ENCODE data around the gene ZEB2. TPM values are rescaled to one million over a fixed set of nuclear protein-coding genes. Genes with fewer than 3 reads are reported as not detected.

Gene ZEB2
- total and polyA plus RNA-seq, 2 of the 8 experiments (the other 6 are each of a cell fraction or from before 2014, with no cell fraction given): 0.38 TPM; not detected in 1

- Histone ChIP-seq H3K4ac (replicated peaks; ENCODE audit: insufficient read length, low read depth, low read length) (no peak overlapping the region), H4K91ac (replicated peaks; ENCODE audit: insufficient read length, low read length) (no peak overlapping the region), H3K4me2 (ENCODE audit: insufficient read depth in 1 of 2, low read depth in 2 of 2, low read length in 2 of 2) (no peak overlapping the region), H3K9ac (replicated peaks in 1 of 4; ENCODE audit: extremely low read depth in 1 of 4, low read depth in 3 of 4, low read length in 3 of 4) (no peak overlapping the region), H3K36me3 (ENCODE audit: control insufficient read depth in 2 of 4, insufficient read depth in 4 of 4, low read length in 3 of 4) (no peaks in the 10 kb centered on the region), H2AK5ac (ENCODE audit: low read depth, low read length) (no peak overlapping the region), H3K27me3 (replicated peaks in 1 of 4; ENCODE audit: control insufficient read depth in 3 of 4, extremely low read depth in 1 of 4, insufficient read depth in 3 of 4, low read length in 3 of 4) (no peaks in the 10 kb centered on the region), H2BK120ac (replicated peaks; ENCODE audit: low read depth, low read length) (no peak overlapping the region), H4K20me1 (replicated peaks in 1 of 2; ENCODE audit: control insufficient read depth in 1 of 2, insufficient read depth in 2 of 2, low read length in 2 of 2) (no peaks in the 10 kb centered on the region), H3K4me3 (ENCODE audit: extremely low read depth in 1 of 4, insufficient read depth in 2 of 4, low read depth in 3 of 4, low read length in 4 of 4) (no peak overlapping the region), H2AFZ (ENCODE audit: low read length) (no peak overlapping the region), H3K79me1 (ENCODE audit: low read depth, low read length) (no peaks in the 10 kb centered on the region), H3K23ac (ENCODE audit: insufficient read length) (no peak overlapping the region), H2BK12ac (ENCODE audit: low read depth, low read length) (no peak overlapping the region), H2BK5ac (ENCODE audit: low read depth, low read length) (no peak overlapping the region), H3K56ac (replicated peaks; ENCODE audit: insufficient read length, low read depth, low read length) (no peak overlapping the region), H3K27ac (ENCODE audit: low read depth, low read length) (no peak overlapping the region), H3K18ac (ENCODE audit: extremely low read depth, low read length) (no peak overlapping the region), H3K79me2 (ENCODE audit: control insufficient read depth in 1 of 2, insufficient read depth in 2 of 2, low read length in 2 of 2) (no peaks in the 10 kb centered on the region), H2BK15ac (ENCODE audit: low read length) (no peak overlapping the region), H2BK20ac (ENCODE audit: low read length) (no peak overlapping the region), H4K8ac (ENCODE audit: extremely low read depth, insufficient read depth, low read length) (no peak overlapping the region), H3K9me3 (ENCODE audit: insufficient read depth in 2 of 2, low read depth in 1 of 2, low read length in 1 of 2) (no peaks in the 10 kb centered on the region), H3K14ac (ENCODE audit: insufficient read length) (no peak overlapping the region), H3K23me2 (ENCODE audit: low read depth, low read length) (no peaks in the 10 kb centered on the region), H4K5ac (ENCODE audit: insufficient read length, low read depth, low read length) (no peak overlapping the region), H3K4me1 (replicated peaks in 1 of 4; ENCODE audit: control insufficient read depth in 3 of 4, insufficient read depth in 4 of 4, low read length in 3 of 4) (peaks cover 0 to 6% (median 0%) of the 10 kb centered on the region in 4 experiments; a peak in 2 of 7 replicates)
- DNase-seq (ENCODE audit: low read depth in 1 of 2, low spot score in 2 of 2): no peak
- TF ChIP-seq NRF1 (IDR thresholded peaks at IDR 0.05; ENCODE audit: low read depth, low read length): no peak
- TF ChIP-seq KDM1A (IDR thresholded peaks at IDR 0.05; ENCODE audit: borderline replicate concordance, low read length): 0 out of 2 replicates have a peak, but pooled peaks have one; percentile 24
- no peak for TF ChIP-seq MAFK (IDR thresholded peaks at IDR 0.05; ENCODE audit: low read depth, low read length)
- TF ChIP-seq TEAD4 (IDR thresholded peaks at IDR 0.05; ENCODE audit: low read depth, low read length): no peak
- no peak for TF ChIP-seq TBP (IDR thresholded peaks at IDR 0.05; ENCODE audit: low read depth, low read length)
- TF ChIP-seq E2F6 (IDR thresholded peaks at IDR 0.05): no peak
- TF ChIP-seq CHD2 (IDR thresholded peaks at IDR 0.05; ENCODE audit: low read length): no peak
- ChIA-PET CTCF (ENCODE audit: partially characterized antibody) (interaction anchor here (0.8 kb wide), 1 partner anchor 104 kb away, joined by 5 read pairs; no protein-coding TSS in a partner anchor), POLR2A (ENCODE audit: partially characterized antibody) (no interaction called here)
- FAIRE-seq: no peak
These were observed 28.7 kb upstream of the ZEB2 start for GRCh38 chr2:144548532-144549191.
